SK-N-SH (cell line): ENCODE data around the gene HHEX. TPM values are rescaled to one million over a fixed set of nuclear protein-coding genes. Genes with fewer than 3 reads are reported as not detected.

Experiments
- CTCF ChIA-PET: fragments of 300-600, 350-600 bp; formaldehyde crosslinking; extraction: SDS; loops from one replicate; lab custom pipeline; 2021; lab: Yijun Ruan, JAX
- POLR2A ChIA-PET: fragments of 350-600 bp; sonication (Branson Sonifier 250); formaldehyde crosslinking; extraction: SDS; loops from one replicate; lab custom pipeline; 2020; ENCODE audit warnings: antibody characterized with exemption, inconsistent platforms; lab: Yijun Ruan, JAX
- DNase-seq: peaks from one replicate; pipeline ENCODE4 v3.0.0; 2012
- H2AFZ ChIP-seq: fragments of 200-600 bp; sonication (generic); 2 replicates; pipeline ENCODE4 v1.8.1; 2016; ENCODE audit warnings: antibody characterized with exemption, mild to moderate bottlenecking, low read depth
- H3F3A ChIP-seq: fragments of 200-600 bp; sonication (generic); replicated peaks from 2 replicates; pipeline ENCODE3; 2016; ENCODE audit warnings: antibody characterized with exemption, mild to moderate bottlenecking; ENCODE audit not compliant: insufficient read depth
- H3K27ac ChIP-seq, 2 experiments: fragments of 200-500 bp in 1 of 2; fragments of 200-600 bp in 1 of 2; sonication (Bioruptor generic) in 1 of 2; sonication (generic), shearing (Covaris generic) in 1 of 2; 2 replicates each; pipeline versions ENCODE4 v1.5.1 to v1.6.1; 2014 to 2016; ENCODE audit warnings: low read depth in 2 of 2, inconsistent platforms in 1 of 2, low read length in 1 of 2, mild to moderate bottlenecking in 1 of 2, mixed read lengths in 1 of 2
- H3K27me3 ChIP-seq: fragments of 200-600 bp; sonication (generic), shearing (Covaris generic); 2 replicates; pipeline ENCODE4 v1.6.1; 2016; ENCODE audit warnings: mixed run types; ENCODE audit not compliant: insufficient read depth
- H3K36me3 ChIP-seq, 2 experiments: fragments of 200-500 bp in 1 of 2; fragments of 200-600 bp in 1 of 2; sonication (Bioruptor generic) in 1 of 2; sonication (generic) in 1 of 2; replicated peaks in 1 of 2; 2 replicates each; pipeline versions ENCODE3 to v1.5.1; 2014 to 2016; ENCODE audit warnings: low read length in 1 of 2, mild to moderate bottlenecking in 1 of 2; ENCODE audit not compliant: insufficient read depth in 2 of 2, control insufficient read depth in 1 of 2
- H3K4me1 ChIP-seq, 2 experiments: fragments of 200-500 bp in 1 of 2; fragments of 200-600 bp in 1 of 2; sonication (Bioruptor generic) in 1 of 2; sonication (generic), shearing (Covaris generic) in 1 of 2; 2 replicates each; pipeline versions ENCODE4 v1.5.1 to v1.6.1; 2014 to 2016; ENCODE audit warnings: low read depth in 1 of 2, low read length in 1 of 2, mixed run types in 1 of 2; ENCODE audit not compliant: insufficient read depth in 2 of 2, control insufficient read depth in 1 of 2
- H3K4me2 ChIP-seq: fragments of 200-600 bp; sonication (generic), shearing (Covaris generic); 2 replicates; pipeline ENCODE4 v1.6.1; 2017; ENCODE audit warnings: mixed run types
- H3K4me3 ChIP-seq, 2 experiments: fragments of 200-500 bp in 1 of 2; fragments of 200-600 bp in 1 of 2; sonication (Bioruptor generic) in 1 of 2; sonication (generic), shearing (Covaris generic) in 1 of 2; 2 replicates each; pipeline versions ENCODE4 v1.5.1 to v1.8.1; 2014 to 2016; ENCODE audit warnings: low read depth in 2 of 2, inconsistent platforms in 1 of 2, low read length in 1 of 2, mild to moderate bottlenecking in 1 of 2, mixed read lengths in 1 of 2, moderate library complexity in 1 of 2
- H3K79me2 ChIP-seq: fragments of 200-600 bp; sonication (generic); 2 replicates; pipeline ENCODE4 v1.8.1; 2017; ENCODE audit warnings: mild to moderate bottlenecking; ENCODE audit not compliant: insufficient read depth
- H3K9ac ChIP-seq: fragments of 200-600 bp; sonication (generic); 2 replicates; pipeline ENCODE4 v1.6.1; 2017; ENCODE audit warnings: mixed run types
- H3K9me2 ChIP-seq: fragments of 200-600 bp; sonication (generic); 2 replicates; pipeline ENCODE4 v1.6.1; 2017; ENCODE audit warnings: mixed run types
- H3K9me3 ChIP-seq: fragments of 200-600 bp; sonication (generic); 2 replicates; pipeline ENCODE4 v1.6.1; 2017; ENCODE audit warnings: mixed run types, mild to moderate bottlenecking, moderate library complexity
- H4K20me1 ChIP-seq: fragments of 200-600 bp; sonication (generic); 2 replicates; pipeline ENCODE4 v1.6.1; 2017; ENCODE audit warnings: mild to moderate bottlenecking, mixed run types; ENCODE audit not compliant: insufficient read depth
- CTCF ChIP-seq: fragments of 200-600 bp; sonication (generic); IDR thresholded peaks from 2 replicates; pipeline ENCODE4 v1.6.1; 2017; ENCODE audit warnings: antibody characterized with exemption, mild to moderate bottlenecking, moderate library complexity
- FOSL2 ChIP-seq: IDR thresholded peaks from 2 replicates; pipeline ENCODE4 v1.4.0; 2012; ENCODE audit warnings: low read depth, mild to moderate bottlenecking, moderate library complexity, borderline replicate concordance
- FOXM1 ChIP-seq: IDR thresholded peaks from 2 replicates; pipeline ENCODE4 v1.4.0; 2012; ENCODE audit warnings: low read depth, mild to moderate bottlenecking
- JUND ChIP-seq: IDR thresholded peaks from 2 replicates; pipeline ENCODE4 v1.4.0; 2012
- MAX ChIP-seq: IDR thresholded peaks from 2 replicates; pipeline ENCODE4 v1.4.0; 2012; ENCODE audit warnings: low read depth
- SMC3 ChIP-seq: IDR thresholded peaks from 2 replicates; pipeline ENCODE4 v1.6.1; 2012; ENCODE audit warnings: low read depth, low read length, improper control_type of control experiment
- WGBS: methylation state at CpG from one replicate; pipeline ENCODE4 v1.1.6; 2017; ENCODE audit warnings: low lambda C conversion rate; 5-methylcytosine and 5-hydroxymethylcytosine counted together
- polyA plus RNA-seq, 3 experiments: library from polyadenylated mRNA; depleted of rRNA; stranded (reverse); fragments of >200 nt; gene quantifications; 2 replicates each; pipeline ENCODE4 v1.2.3, GENCODE V29; 2012

Gene HHEX
- polyA plus RNA-seq, 1 of the 3 experiments (the other 2 are of a cell fraction), result 1.1 TPM

GRCh38 chr10:92690211-92690914, 608 bp downstream of the HHEX start:
- H3K9ac ChIP-seq, result peak overlapping the region; percentile 68
- TF ChIP-seq MAX (peak; percentile 25; the same call in 1 of the 2 replicates), FOSL2 (peak; percentile 29; the same call in 1 of the 2 replicates), SMC3 (no peak), CTCF (0 out of 2 replicates have a peak, but pooled peaks have one; percentile 10)
- TF ChIP-seq, all 33 proteins: peak for 3
- ChIA-PET POLR2A (no interaction called here), CTCF (interaction anchor here (1.1 to 1.4 kb wide), 3 partner anchors 100 to 132 kb away, joined by 3 to 4 read pairs (median 3); partner anchors contain the start of gene IDE)
- 37% methylated on average over 9 of the region's 73 CpGs for WGBS
- H3K4me1 ChIP-seq, result peaks cover 4 to 5% of the 10 kb centered on the region in 2 experiments; a peak in 2 of 4 replicates
- no peaks in the 10 kb centered on the region for H3K27me3 ChIP-seq
- no peaks in the 10 kb centered on the region for H3K36me3 ChIP-seq
- H3F3A ChIP-seq, result peaks cover 8% of the 10 kb centered on the region
- H3K27ac ChIP-seq, result no peak overlapping the region
- peak overlapping the region; percentile 97 for H2AFZ ChIP-seq
- no peaks in the 10 kb centered on the region for H3K9me3 ChIP-seq
- no peaks in the 10 kb centered on the region for H4K20me1 ChIP-seq
- peak overlapping the region; percentile 85 for H3K4me2 ChIP-seq
- no peaks in the 10 kb centered on the region for H3K9me2 ChIP-seq
- no peaks in the 10 kb centered on the region for H3K79me2 ChIP-seq
- DNase-seq, result peak; percentile 59
- H3K4me3 ChIP-seq, result peak overlapping the region; percentile 61 to 76

- Histone ChIP-seq H3F3A (peaks cover 8% of the 10 kb centered on the region), H3K4me2 (peak overlapping the region; percentile 85), H4K20me1 (no peaks in the 10 kb centered on the region), H3K4me1 (peaks cover 4 to 5% of the 10 kb centered on the region in 2 experiments; a peak in 2 of 4 replicates), H2AFZ (no peak overlapping the region), H3K9ac (no peak overlapping the region), H3K9me3 (no peaks in the 10 kb centered on the region), H3K36me3 (no peaks in the 10 kb centered on the region), H3K79me2 (no peaks in the 10 kb centered on the region), H3K9me2 (no peaks in the 10 kb centered on the region), H3K27me3 (no peaks in the 10 kb centered on the region), H3K27ac (no peak overlapping the region), H3K4me3 (0 out of 4 replicates have a peak overlapping the region, but pooled peaks of 1 of the 2 experiments have one; percentile 76)
- ChIA-PET CTCF (interaction anchor here (1.1 to 1.4 kb wide), 2 partner anchors 117 to 132 kb away, joined by 3 to 4 read pairs; partner anchors contain the start of gene IDE), POLR2A (no interaction called here)
- DNase-seq, result no peak
- no peak for TF ChIP-seq JUND
- TF ChIP-seq MAX, result no peak
- TF ChIP-seq FOXM1, result no peak
- no peak for TF ChIP-seq FOSL2
- TF ChIP-seq CTCF, result no peak
- WGBS, result 96% methylated on average over 27 of the region's 30 CpGs
These were observed 1.3 kb downstream of the HHEX start for GRCh38 chr10:92690915-92691590.
